ENCODE data around the gene PDZK1IP1. TPM values are rescaled to one million over a fixed set of nuclear protein-coding genes. Genes with fewer than 3 reads are reported as not detected.

PDZK1IP1 gene
- total and polyA plus RNA-seq, 2 experiments from 2014 or later = not detected

- H3K27me3 ChIP-seq = peaks cover 5% of the 10 kb centered on the region
- H3K4me3 ChIP-seq = no peak overlapping the region
- no peaks in the 10 kb centered on the region for H3K4me1 ChIP-seq (ENCODE audit: low read depth)
- no peaks in the 10 kb centered on the region for H3K9me3 ChIP-seq (ENCODE audit: low read depth)
- TF ChIP-seq CTCF (IDR thresholded peaks at IDR 0.05; ENCODE audit: low read depth, low read length) = no peak
- H3K36me3 ChIP-seq = no peaks in the 10 kb centered on the region
- H3K27ac ChIP-seq = no peak overlapping the region
- no peak for DNase-seq (ENCODE audit: low read depth in 1 of 2, low spot score in 1 of 2)
Observed at GRCh38 chr1:47187231-47187925, 2.5 kb downstream of the PDZK1IP1 start.

- no peak for TF ChIP-seq CTCF (IDR thresholded peaks at IDR 0.05; ENCODE audit: low read depth, low read length)
- DNase-seq (ENCODE audit: low read depth in 1 of 2, low spot score in 1 of 2) = no peak
Observed at GRCh38 chr1:47186267-47187185, 3.3 kb downstream of the PDZK1IP1 start.

GRCh38 chr1:47184822-47185677 is 4.8 kb downstream of the PDZK1IP1 start:
- Histone ChIP-seq H3K27me3 (peaks cover 10% of the 10 kb centered on the region), H3K9me3 (ENCODE audit: low read depth) (no peaks in the 10 kb centered on the region), H3K36me3 (no peaks in the 10 kb centered on the region), H3K27ac (no peak overlapping the region), H3K4me3 (no peak overlapping the region), H3K4me1 (ENCODE audit: low read depth) (no peaks in the 10 kb centered on the region)
- DNase-seq (ENCODE audit: low read depth in 1 of 2, low spot score in 1 of 2) = no peak
- no peak for TF ChIP-seq CTCF (IDR thresholded peaks at IDR 0.05; ENCODE audit: low read depth, low read length)

More at GRCh38 chr1:47186267-47187185, 3.3 kb downstream of the PDZK1IP1 start:
- Histone ChIP-seq H3K27me3 (peaks cover 5% of the 10 kb centered on the region), H3K4me3 (no peak overlapping the region), H3K36me3 (no peaks in the 10 kb centered on the region), H3K9me3 (ENCODE audit: low read depth) (no peaks in the 10 kb centered on the region), H3K27ac (no peak overlapping the region), H3K4me1 (ENCODE audit: low read depth) (no peaks in the 10 kb centered on the region)

- H3K4me1 ChIP-seq (ENCODE audit: low read depth) = no peaks in the 10 kb centered on the region
- H3K27ac ChIP-seq = no peak overlapping the region
- H3K4me3 ChIP-seq = no peak overlapping the region
- no peak for TF ChIP-seq CTCF (IDR thresholded peaks at IDR 0.05; ENCODE audit: low read depth, low read length)
- H3K36me3 ChIP-seq = no peaks in the 10 kb centered on the region
- no peak for DNase-seq (ENCODE audit: low read depth in 1 of 2, low spot score in 1 of 2)
- peaks cover 11% of the 10 kb centered on the region for H3K27me3 ChIP-seq
- no peaks in the 10 kb centered on the region for H3K9me3 ChIP-seq (ENCODE audit: low read depth)
Observed at GRCh38 chr1:47184090-47184821, 5.6 kb downstream of the PDZK1IP1 start.

Measured in cardiac muscle cell (in vitro differentiated cells and primary cell).